A549 (cell line): ENCODE measurements around the gene KCNRG. TPM values are rescaled to one million over a fixed set of nuclear protein-coding genes. Genes with fewer than 3 reads are reported as not detected.

ENCODE experiments used
- ATAC-seq, 2 experiments: fragments of 200-7000 bp in 1 of 2; fragments of >200 bp in 1 of 2; cut with Nextera tagmentation in 1 of 2; cut with Tn5 transposase in 1 of 2; 3 replicates each; pipeline versions ENCODE4 v1.8.0 to v1.9.1; 2018 to 2020; ENCODE audit warnings: mild to moderate bottlenecking in 1 of 2, moderate library complexity in 1 of 2
- CTCF ChIA-PET: fragments of 300-600 bp; sonication (Branson Sonifier 250); formaldehyde crosslinking; extraction: SDS; loops from one replicate; lab custom pipeline; 2021; ENCODE audit warnings: antibody characterized with exemption, inconsistent platforms; lab: Yijun Ruan, JAX
- POLR2A ChIA-PET: fragments of 350-600 bp; formaldehyde crosslinking; extraction: SDS; loops from one replicate; lab custom pipeline; 2021; ENCODE audit warnings: antibody characterized with exemption, inconsistent platforms; lab: Yijun Ruan, JAX
- DNase-seq, 2 experiments: peaks; one replicate each; pipeline versions ENCODE4 v3.0.0 to v3.0.0-alpha.2; 2011 to 2016; ENCODE audit warnings: low read depth in 1 of 2, low spot score in 1 of 2
- FAIRE-seq: peaks from 2 replicates; lab custom pipeline; 2011; peaks lifted over from hg19 to GRCh38; lab: Jason Lieb, UNC
- H3K27ac ChIP-seq, 2 experiments: fragments of >200 bp; sonication (Bioruptor Twin); formaldehyde crosslinking; 3 replicates each; pipeline ENCODE4 v1.5.1; 2016 to 2017
- H3K4me1 ChIP-seq: fragments of >200 bp; sonication (Bioruptor Twin); formaldehyde crosslinking; 3 replicates; pipeline ENCODE4 v1.6.1; 2016
- H3K4me2 ChIP-seq: fragments of >200 bp; sonication (Bioruptor Twin); formaldehyde crosslinking; 3 replicates; pipeline ENCODE4 v1.6.1; 2016
- H3K4me3 ChIP-seq: fragments of >200 bp; sonication (Bioruptor Twin); formaldehyde crosslinking; 3 replicates; pipeline ENCODE4 v1.5.1; 2016
- H3K9me3 ChIP-seq: fragments of >200 bp; sonication (Bioruptor Twin); formaldehyde crosslinking; 3 replicates; pipeline ENCODE4 v1.6.1; 2016
- CHD2 ChIP-seq: fragments of 150-350 bp; IDR thresholded peaks from 2 replicates; pipeline ENCODE4 v1.6.1; 2014; ENCODE audit warnings: low read length; ENCODE audit not compliant: partially characterized antibody
- CTCF ChIP-seq: fragments of >200 bp; sonication (Bioruptor Twin); formaldehyde crosslinking; IDR thresholded peaks from 3 replicates; pipeline ENCODE4 v1.5.1; 2016
- E2F6 ChIP-seq: IDR thresholded peaks from 2 replicates; pipeline ENCODE4 v1.6.1; 2012; ENCODE audit warnings: low read depth, borderline replicate concordance
- EHF ChIP-seq: fragments of 250-450 bp; sonication (Bioruptor Pico); IDR thresholded peaks from 2 replicates; pipeline ENCODE4 v1.5.0; 2020; ENCODE audit warnings: mild to moderate bottlenecking
- ESRRA ChIP-seq: fragments of 150-350 bp; IDR thresholded peaks from 2 replicates; pipeline ENCODE4 v1.6.1; 2014; ENCODE audit warnings: mild to moderate bottlenecking, low read length, borderline replicate concordance
- HMGXB4 ChIP-seq: fragments of 250-450 bp; sonication (Bioruptor Pico); IDR thresholded peaks from 2 replicates; pipeline ENCODE4 v1.5.0; 2021; ENCODE audit warnings: mild to moderate bottlenecking, moderate library complexity, borderline replicate concordance
- HOXA7 ChIP-seq: fragments of 250-450 bp; sonication (Bioruptor Pico); IDR thresholded peaks from 2 replicates; pipeline ENCODE4 v1.5.0; 2020; ENCODE audit warnings: mild to moderate bottlenecking, moderate library complexity
- HOXB5 ChIP-seq: fragments of 250-450 bp; sonication (Bioruptor Pico); IDR thresholded peaks from 2 replicates; pipeline ENCODE4 v1.5.0; 2020; ENCODE audit warnings: mild to moderate bottlenecking, moderate library complexity
- JUN ChIP-seq, 2 experiments: fragments of >200 bp; sonication (Bioruptor Twin); formaldehyde crosslinking; IDR thresholded peaks; 2 replicates in 1 of 2; 3 replicates in 1 of 2; pipeline ENCODE4 v1.6.1; 2016 to 2017
- JUNB ChIP-seq: fragments of >200 bp; sonication (Bioruptor Twin); formaldehyde crosslinking; IDR thresholded peaks from 2 replicates; pipeline ENCODE4 v1.6.1; 2016
- MAFK ChIP-seq: fragments of 450-650 bp; IDR thresholded peaks from 2 replicates; pipeline ENCODE4 v1.6.1; 2014; ENCODE audit not compliant: partially characterized antibody
- MAX ChIP-seq: IDR thresholded peaks from 2 replicates; pipeline ENCODE4 v1.6.1; 2012
- MYC ChIP-seq: IDR thresholded peaks from 2 replicates; pipeline ENCODE4 v1.6.1; 2012; ENCODE audit warnings: mild to moderate bottlenecking, inconsistent platforms, low read length, improper control_type of control experiment, borderline replicate concordance
- PHF8 ChIP-seq: fragments of 200-600 bp; sonication (generic); IDR thresholded peaks from 2 replicates; pipeline ENCODE4 v1.6.1; 2016; ENCODE audit warnings: low read depth, mild to moderate bottlenecking, antibody characterized with exemption, moderate library complexity, borderline replicate concordance
- RAD21 ChIP-seq, 2 experiments: fragments of >200 bp in 1 of 2; sonication (Bioruptor Twin) in 1 of 2; formaldehyde crosslinking in 1 of 2; IDR thresholded peaks in 1 of 2; conservative IDR thresholded peaks in 1 of 2; 2 replicates in 1 of 2; 3 replicates in 1 of 2; pipeline ENCODE4 v1.6.1; 2012 to 2018; ENCODE audit warnings: inconsistent platforms in 1 of 2
- TFCP2L1 ChIP-seq: fragments of 250-450 bp; sonication (Bioruptor Pico); IDR thresholded peaks from 2 replicates; pipeline ENCODE4 v1.5.0; 2021; ENCODE audit warnings: mild to moderate bottlenecking
- TP53 ChIP-seq: fragments of 250-450 bp; sonication (Bioruptor Pico); IDR thresholded peaks from 2 replicates; pipeline ENCODE4 v1.5.0; 2021; ENCODE audit warnings: mild to moderate bottlenecking, moderate library complexity
- WGBS: methylation state at CpG from one replicate; pipeline ENCODE4 v1.1.6; 2017; ENCODE audit errors: missing lambda C conversion rate; 5-methylcytosine and 5-hydroxymethylcytosine counted together
- polyA plus RNA-seq, 4 experiments: library from polyadenylated mRNA; depleted of rRNA in 3 of 4; stranded (reverse); fragments of >200 nt; fragmentation: RNase III in 1 of 4; extraction: RNeasy Plus Mini Kit Qiagen cat#74134 plus additional on column Dnase treatment in 1 of 4; gene quantifications; 2 replicates in 3 of 4; 3 replicates in 1 of 4; pipeline ENCODE4 v1.2.3, GENCODE V29; 2011 to 2017

Gene KCNRG
- polyA plus RNA-seq, 2 of the 4 experiments (the other 2 are of a cell fraction): 0.53 to 1.5 TPM

GRCh38 chr13:50026788-50027473 is 11.7 kb downstream of the KCNRG start:
- no peak for DNase-seq
- Histone ChIP-seq H3K4me1 (peaks cover 8% of the 10 kb centered on the region; the same call in 2 of the 3 replicates), H3K27ac (no peak overlapping the region), H3K9me3 (no peaks in the 10 kb centered on the region), H3K4me2 (no peak overlapping the region), H3K4me3 (no peak overlapping the region)
- POLR2A ChIA-PET: no interaction called here
- no peak for FAIRE-seq
- TF ChIP-seq HOXB5 (CRISPR knock-in tag) (no peak), MAFK (peak; percentile 94)
- ATAC-seq: no peak
- 92% methylated on average over 2 of the region's 2 CpGs for WGBS
- CTCF ChIA-PET: no interaction called here

- FAIRE-seq (no peak), ATAC-seq (no peak), DNase-seq (peak in 1 of 2 experiments; percentile 30)
- H3K4me2 ChIP-seq: 0 out of 3 replicates have a peak overlapping the region, but pooled peaks have one; percentile 15
- no peaks in the 10 kb centered on the region for H3K9me3 ChIP-seq
- CTCF ChIA-PET: interaction anchor here (1.0 kb wide), 1 partner anchor 33 kb away, joined by 3 read pairs; no protein-coding TSS in a partner anchor
- H3K4me1 ChIP-seq: peaks cover 8% of the 10 kb centered on the region; the same call in 2 of the 3 replicates
- no peak overlapping the region for H3K4me3 ChIP-seq
- TF ChIP-seq EHF (CRISPR knock-in tag) (no peak), ESRRA (no peak), MYC (no peak), RAD21 (conservative IDR thresholded peaks at IDR 0.05 in 1 of 2, IDR thresholded peaks at IDR 0.05 in 1 of 2) (no peak), HMGXB4 (CRISPR knock-in tag) (no peak), TP53 (no peak), TFCP2L1 (CRISPR knock-in tag) (no peak), E2F6 (no peak), CTCF (no peak)
- TF ChIP-seq, all 56 proteins: peak for 0
- POLR2A ChIA-PET: no interaction called here
- H3K27ac ChIP-seq: peak overlapping the region; percentile 35 to 38; a peak in 3 of 6 replicates
- WGBS: 59% methylated on average over 3 of the region's 3 CpGs
Observed at GRCh38 chr13:50030315-50030714, 15.1 kb downstream of the KCNRG start.

GRCh38 chr13:50033725-50034124 is 18.5 kb downstream of the KCNRG start:
- no peaks in the 10 kb centered on the region for H3K9me3 ChIP-seq
- no peak for DNase-seq
- no peak for FAIRE-seq
- H3K4me1 ChIP-seq: peaks cover 8% of the 10 kb centered on the region; the same call in 2 of the 3 replicates
- CTCF ChIA-PET: interaction anchor here (0.5 to 2.0 kb wide), 4 partner anchors 14 to 767 kb away, joined by 3 to 5 read pairs (median 4); partner anchors contain the start of gene KCNRG
- no peak overlapping the region for H3K27ac ChIP-seq
- TF ChIP-seq JUNB (no peak), JUN (IDR thresholded peaks at IDR 0.05) (no peak), MAX (no peak), CHD2 (no peak), PHF8 (no peak), HOXA7 (no peak)
- no peak overlapping the region for H3K4me2 ChIP-seq
- H3K4me3 ChIP-seq: no peak overlapping the region
- POLR2A ChIA-PET: no interaction called here
- no peak for ATAC-seq
